ENCODE measurements around the gene PPP4C. TPM values are rescaled to one million over a fixed set of nuclear protein-coding genes. Genes with fewer than 3 reads are reported as not detected.

PPP4C gene
- total and polyA plus RNA-seq, 5 donors, result 31.3 to 51.8 (median 36.7) TPM

DNA sequence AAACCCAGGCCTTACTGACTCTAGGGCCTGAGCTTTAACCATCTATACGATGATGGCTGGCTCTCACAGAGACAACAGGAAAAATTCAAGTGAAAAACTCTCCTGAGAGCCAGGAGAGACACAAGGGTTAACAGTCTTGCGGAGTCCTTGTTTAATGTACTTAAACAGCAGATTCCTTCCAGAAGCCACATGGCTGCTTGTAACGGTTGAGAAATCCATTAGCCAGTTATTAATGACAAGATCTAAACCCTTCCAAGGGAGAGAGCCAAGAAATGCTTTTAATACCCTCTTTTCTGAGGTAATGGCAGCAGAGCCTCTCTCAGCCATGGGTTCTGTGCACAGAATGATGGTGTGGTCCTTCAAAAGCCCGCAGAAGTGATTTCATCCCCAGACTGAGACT, 15.4 kb upstream of the PPP4C start:
- 80% methylated on average over 4 of the region's 4 CpGs for WGBS
- intact Hi-C loops (cut with DNase I), result no loop called here
- Histone ChIP-seq H3K9me3 (ENCODE audit: control insufficient read depth, low read length) (no peaks in the 10 kb centered on the region), H3K4me3 (ENCODE audit: low read length) (no peak overlapping the region), H3K27ac (ENCODE audit: low read length) (peak overlapping the region; percentile 18), H3K27me3 (ENCODE audit: control insufficient read depth, insufficient read depth) (no peaks in the 10 kb centered on the region), H3K4me1 (ENCODE audit: control insufficient read depth, insufficient read depth, low read length) (peaks cover 6% of the 10 kb centered on the region)
- DNase-seq (no peak), ATAC-seq (no peak)

DNA sequence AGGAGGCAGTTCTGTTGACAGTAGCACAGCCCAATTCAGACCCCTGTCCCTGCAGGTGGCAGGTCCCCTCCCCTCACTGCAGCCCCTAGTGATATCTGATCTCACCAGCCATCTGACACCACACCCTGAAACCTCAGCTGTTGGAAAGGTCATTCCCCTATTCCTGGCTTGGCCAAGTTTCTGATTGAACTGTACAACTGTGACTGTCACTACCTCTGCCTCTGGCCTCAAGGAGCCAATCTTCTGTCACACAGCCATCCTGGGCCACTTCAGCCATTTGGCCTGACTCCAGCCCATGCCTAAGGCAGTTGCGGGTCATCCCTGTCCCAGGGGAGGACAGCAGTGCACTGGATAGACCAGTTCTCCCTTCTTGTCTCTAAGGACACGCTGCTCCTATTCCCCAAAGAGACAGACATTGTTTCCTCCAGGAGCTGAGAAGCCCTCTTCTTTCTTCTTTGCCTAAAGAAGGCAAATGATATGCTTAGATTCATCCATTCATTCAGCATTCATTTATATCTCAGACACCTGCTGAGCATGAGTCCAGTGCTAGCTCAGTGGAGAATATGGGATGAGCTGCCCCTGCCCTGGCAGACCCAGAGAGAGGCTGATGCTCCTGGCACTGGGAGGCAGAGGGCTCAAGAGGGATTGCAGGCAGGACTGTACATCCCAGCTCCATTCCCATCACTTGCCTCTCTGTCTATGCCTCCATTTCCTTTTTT, 14.8 kb upstream of the PPP4C start:
- peak in 2 of 3 donors; percentile 81 to 83 for DNase-seq
- ATAC-seq, result no peak

DNA sequence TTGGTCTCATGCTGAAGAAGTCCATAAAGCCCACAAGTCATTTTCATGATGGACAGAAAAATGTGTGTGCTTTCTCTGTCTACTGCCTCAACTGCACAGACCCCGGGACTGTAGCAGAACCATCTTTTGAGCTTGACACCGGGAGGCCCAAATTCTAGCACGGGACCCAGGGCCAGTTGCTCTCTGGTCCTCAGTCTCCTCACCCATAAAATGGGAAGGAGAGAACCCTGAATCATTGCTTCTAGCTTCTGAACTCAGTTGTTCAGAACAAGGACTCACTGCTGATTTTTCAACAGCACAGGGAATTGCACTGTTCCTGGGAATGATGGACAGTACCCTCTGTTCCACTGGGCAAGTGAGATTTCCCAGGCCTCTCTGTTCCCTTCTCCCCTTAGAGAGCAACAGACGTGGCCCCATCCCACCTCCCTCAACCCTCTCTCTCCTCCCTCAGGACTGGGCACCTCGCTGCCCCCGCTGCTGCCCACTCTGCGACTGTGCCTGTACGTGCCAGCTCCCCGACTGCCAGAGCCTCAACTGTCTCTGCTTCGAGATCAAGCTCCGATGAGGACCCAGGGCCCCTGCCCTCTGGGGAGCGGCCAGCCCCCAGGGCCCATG, 12.4 kb upstream of the PPP4C start:
- DNase-seq (peak in 1 of 3 donors; percentile 14), ATAC-seq (no peak)
- H3K27ac ChIP-seq (ENCODE audit: low read length), result peak overlapping the region; percentile 86
- WGBS, result 48% methylated on average over 12 of the region's 12 CpGs
- H3K27me3 ChIP-seq (ENCODE audit: control insufficient read depth, insufficient read depth), result no peaks in the 10 kb centered on the region
- intact Hi-C loops (cut with DNase I), result no loop called here
- no peaks in the 10 kb centered on the region for H3K9me3 ChIP-seq (ENCODE audit: control insufficient read depth, low read length)
- peaks cover 6% of the 10 kb centered on the region for H3K4me1 ChIP-seq (ENCODE audit: control insufficient read depth, insufficient read depth, low read length)
- peak overlapping the region; percentile 82 for H3K4me3 ChIP-seq (ENCODE audit: low read length)

More for the DNA sequence above, 14.8 kb upstream of the PPP4C start:
- WGBS, result 51% methylated on average over 2 of the region's 2 CpGs
- Histone ChIP-seq H3K4me3 (ENCODE audit: low read length) (no peak overlapping the region), H3K27me3 (ENCODE audit: control insufficient read depth, insufficient read depth) (no peaks in the 10 kb centered on the region), H3K4me1 (ENCODE audit: control insufficient read depth, insufficient read depth, low read length) (peaks cover 6% of the 10 kb centered on the region), H3K27ac (ENCODE audit: low read length) (peak overlapping the region; percentile 31), H3K9me3 (ENCODE audit: control insufficient read depth, low read length) (no peaks in the 10 kb centered on the region)
- intact Hi-C loops (cut with DNase I), result no loop called here

DNA sequence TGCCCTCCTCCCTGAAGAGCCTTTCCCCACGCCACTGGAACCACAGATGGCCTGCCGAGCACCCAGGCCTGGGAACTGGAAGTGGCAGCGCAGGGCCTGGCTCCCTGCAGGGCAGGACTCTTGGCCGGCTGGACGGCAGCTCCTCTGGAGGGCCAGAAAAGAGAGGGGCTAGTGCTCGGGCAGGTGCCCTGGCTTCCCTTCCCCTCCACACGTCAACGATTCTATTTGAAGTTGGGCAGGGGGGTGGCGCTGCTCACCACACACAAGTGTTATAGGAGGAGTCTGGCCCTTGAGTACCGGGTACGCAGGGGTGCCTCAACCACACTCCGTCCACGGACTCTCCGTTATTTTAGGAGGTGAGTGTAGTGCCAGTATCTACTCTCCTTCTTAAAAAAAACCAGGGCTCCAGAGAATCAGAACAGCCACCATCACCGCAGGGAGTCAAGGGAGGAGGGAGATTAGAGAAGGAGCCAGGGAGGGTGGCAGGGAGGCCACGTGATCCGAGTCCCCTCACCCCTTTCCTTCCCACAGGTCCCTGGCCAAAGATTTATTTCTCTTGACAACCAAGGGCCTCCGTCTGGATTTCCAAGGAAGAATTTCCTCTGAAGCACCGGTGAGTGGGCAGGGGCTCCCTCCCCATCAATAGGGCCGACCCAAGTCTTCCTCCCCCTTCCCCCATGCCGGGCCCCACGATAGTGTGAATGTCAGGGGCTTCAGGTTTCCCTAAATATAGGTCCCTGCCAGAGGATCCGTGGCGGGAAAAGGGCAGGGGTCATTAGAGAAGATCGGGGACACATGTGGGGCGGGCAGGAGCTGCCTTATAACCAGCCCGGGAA, 11.7 kb upstream of the PPP4C start:
- ATAC-seq (peak; percentile 49 to 52), DNase-seq (peak; percentile 82 to 91 (median 90))
- peaks cover 12% of the 10 kb centered on the region for H3K4me1 ChIP-seq (ENCODE audit: control insufficient read depth, insufficient read depth, low read length)
- intact Hi-C loops (cut with DNase I), result no loop called here
- WGBS, result 5% methylated on average over 27 of the region's 27 CpGs
- H3K27ac ChIP-seq (ENCODE audit: low read length), result peak overlapping the region; percentile 86
- peak overlapping the region; percentile 82 for H3K4me3 ChIP-seq (ENCODE audit: low read length)
- no peaks in the 10 kb centered on the region for H3K9me3 ChIP-seq (ENCODE audit: control insufficient read depth, low read length)
- H3K27me3 ChIP-seq (ENCODE audit: control insufficient read depth, insufficient read depth), result no peaks in the 10 kb centered on the region

DNA sequence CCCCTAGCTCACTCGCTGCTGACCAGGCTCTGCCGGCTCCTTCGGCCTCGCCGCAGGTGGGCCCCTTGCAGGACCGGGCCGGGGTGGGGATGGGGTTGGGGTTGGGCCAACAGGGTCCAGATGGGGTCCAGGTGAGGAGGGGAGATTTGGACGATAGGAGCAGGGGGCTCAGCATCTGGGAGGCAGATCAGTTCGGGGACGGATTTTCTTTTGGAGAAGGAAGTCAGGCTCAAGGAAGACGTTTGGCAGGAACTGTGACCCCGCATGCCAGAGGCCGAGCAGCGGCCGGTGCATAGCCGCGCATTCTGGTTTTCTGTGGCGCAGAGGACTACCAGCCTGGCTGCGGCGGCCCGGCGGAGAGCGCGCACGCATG, 11.1 kb upstream of the PPP4C start:
- ATAC-seq, result peak in 1 of 2 donors; percentile 1
- Histone ChIP-seq H3K27ac (ENCODE audit: low read length) (peak overlapping the region; percentile 86), H3K27me3 (ENCODE audit: control insufficient read depth, insufficient read depth) (no peaks in the 10 kb centered on the region), H3K4me1 (ENCODE audit: control insufficient read depth, insufficient read depth, low read length) (peaks cover 18% of the 10 kb centered on the region), H3K4me3 (ENCODE audit: low read length) (peak overlapping the region; percentile 82), H3K9me3 (ENCODE audit: control insufficient read depth, low read length) (no peaks in the 10 kb centered on the region)
- intact Hi-C loops (cut with DNase I), result no loop called here
- no peak for DNase-seq
- WGBS, result under 1% methylated on average over 25 of the region's 25 CpGs

DNA sequence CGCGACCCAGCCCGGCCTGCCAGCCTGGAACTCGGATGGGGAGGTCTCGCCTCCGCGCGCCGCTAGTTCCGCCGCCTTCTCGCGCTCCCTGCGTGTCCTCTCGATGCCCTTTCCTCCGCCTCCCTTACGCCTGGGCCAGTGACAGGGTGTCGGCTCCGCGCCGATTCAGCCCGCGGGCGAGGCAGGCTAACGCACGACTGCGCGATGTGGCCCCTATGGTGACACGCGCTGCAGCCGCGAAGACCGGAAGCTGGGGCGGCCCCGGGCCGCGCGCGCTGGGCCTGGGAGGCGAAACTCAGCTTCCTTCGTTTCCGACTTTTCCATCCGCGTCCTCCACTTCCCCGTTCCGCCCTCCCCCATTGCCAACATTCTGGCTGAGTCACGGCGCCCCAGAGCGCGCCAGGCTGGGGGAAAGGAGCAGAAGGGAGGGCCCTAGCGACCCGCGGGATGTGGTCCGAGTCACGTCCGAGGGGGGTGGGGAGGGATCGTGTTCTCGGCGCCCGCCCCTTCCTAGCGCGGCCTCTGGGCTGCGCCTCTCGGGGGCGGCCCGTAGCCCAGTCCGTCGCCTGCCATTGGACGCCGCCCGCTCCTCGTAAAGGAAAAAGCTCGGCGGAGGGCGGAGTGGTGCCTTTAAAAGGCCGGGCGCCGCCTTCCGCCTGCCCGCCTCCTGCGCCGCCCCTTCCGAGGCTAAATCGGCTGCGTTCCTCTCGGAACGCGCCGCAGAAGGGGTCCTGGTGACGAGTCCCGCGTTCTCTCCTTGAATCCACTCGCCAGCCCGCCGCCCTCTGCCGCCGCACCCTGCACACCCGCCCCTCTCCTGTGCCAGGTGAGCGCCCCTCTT, 10.5 kb upstream of the PPP4C start, which contains the start of gene ALDOA:
TSS of gene ALDOA (plus strand) at position 659 of the 841 bp plus-strand sequence. CDS start 1,138 bp downstream, outside the sequence.
- peak; percentile 99 for DNase-seq

DNA sequence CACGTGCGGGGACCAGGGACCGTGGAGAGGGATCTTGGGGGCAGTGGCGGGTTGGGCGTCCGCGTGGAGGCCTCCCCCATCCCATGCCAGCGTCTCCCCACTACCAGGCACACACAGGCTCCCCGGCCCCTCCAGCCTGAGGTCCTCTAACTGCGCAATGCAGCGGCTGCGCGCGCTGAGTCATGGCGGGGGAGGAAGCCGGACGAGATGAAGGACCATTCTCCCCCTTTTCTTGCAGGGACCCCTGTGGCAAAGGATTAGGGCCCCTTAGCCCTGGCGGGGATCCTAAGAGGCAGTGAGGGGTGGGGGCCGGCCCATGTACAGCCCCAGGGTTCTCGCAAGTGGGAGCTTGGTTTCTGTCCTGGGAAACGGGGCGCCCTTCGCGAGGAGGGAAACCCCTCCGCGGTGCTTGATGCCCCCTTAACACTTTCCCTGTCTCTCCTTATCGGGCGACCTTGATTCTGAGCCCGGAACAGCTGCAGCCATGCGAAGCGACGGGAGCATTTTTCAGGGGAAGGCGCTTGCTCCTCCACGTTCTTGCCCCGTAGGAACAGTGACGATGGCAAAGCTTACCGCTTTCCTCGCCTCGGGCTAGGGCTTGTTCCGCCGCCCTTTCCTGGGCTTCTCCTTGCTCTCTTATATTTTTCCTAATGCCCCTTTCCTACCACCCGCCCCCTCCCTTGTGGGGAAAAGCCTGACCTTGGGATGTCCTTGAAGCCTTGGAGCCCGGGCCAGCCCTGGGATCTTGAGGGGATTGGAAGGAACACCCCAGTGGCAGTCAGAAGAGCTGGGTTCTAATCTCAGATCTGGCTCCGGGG, 9.6 kb upstream of the PPP4C start:
- H3K4me1 ChIP-seq (ENCODE audit: control insufficient read depth, insufficient read depth, low read length), result peaks cover 19% of the 10 kb centered on the region
- no peaks in the 10 kb centered on the region for H3K27me3 ChIP-seq (ENCODE audit: control insufficient read depth, insufficient read depth)
- under 1% methylated on average over 44 of the region's 44 CpGs for WGBS
- peak in 1 of 2 donors; percentile 17 for ATAC-seq
- peak overlapping the region; percentile 79 for H3K4me3 ChIP-seq (ENCODE audit: low read length)
- peak in 1 of 3 donors; percentile 28 for DNase-seq
- H3K9me3 ChIP-seq (ENCODE audit: control insufficient read depth, low read length), result no peaks in the 10 kb centered on the region
- intact Hi-C loops (cut with DNase I), result no loop called here
- peak overlapping the region; percentile 98 for H3K27ac ChIP-seq (ENCODE audit: low read length)

More for the DNA sequence above, 10.5 kb upstream of the PPP4C start, which contains the start of gene ALDOA:
- no peaks in the 10 kb centered on the region for H3K27me3 ChIP-seq (ENCODE audit: control insufficient read depth, insufficient read depth)
- H3K27ac ChIP-seq (ENCODE audit: low read length), result peak within 1 kb of the TSS; percentile 98
- H3K4me3 ChIP-seq (ENCODE audit: low read length), result peak within 1 kb of the TSS; percentile 82
- no peaks in the 10 kb centered on the region for H3K9me3 ChIP-seq (ENCODE audit: control insufficient read depth, low read length)
- under 1% methylated on average over 99 of the region's 99 CpGs for WGBS
- peak; percentile 93 for ATAC-seq
- intact Hi-C loops (cut with DNase I), result no loop called here
- peaks cover 19% of the 10 kb centered on the region for H3K4me1 ChIP-seq (ENCODE audit: control insufficient read depth, insufficient read depth, low read length)

DNA sequence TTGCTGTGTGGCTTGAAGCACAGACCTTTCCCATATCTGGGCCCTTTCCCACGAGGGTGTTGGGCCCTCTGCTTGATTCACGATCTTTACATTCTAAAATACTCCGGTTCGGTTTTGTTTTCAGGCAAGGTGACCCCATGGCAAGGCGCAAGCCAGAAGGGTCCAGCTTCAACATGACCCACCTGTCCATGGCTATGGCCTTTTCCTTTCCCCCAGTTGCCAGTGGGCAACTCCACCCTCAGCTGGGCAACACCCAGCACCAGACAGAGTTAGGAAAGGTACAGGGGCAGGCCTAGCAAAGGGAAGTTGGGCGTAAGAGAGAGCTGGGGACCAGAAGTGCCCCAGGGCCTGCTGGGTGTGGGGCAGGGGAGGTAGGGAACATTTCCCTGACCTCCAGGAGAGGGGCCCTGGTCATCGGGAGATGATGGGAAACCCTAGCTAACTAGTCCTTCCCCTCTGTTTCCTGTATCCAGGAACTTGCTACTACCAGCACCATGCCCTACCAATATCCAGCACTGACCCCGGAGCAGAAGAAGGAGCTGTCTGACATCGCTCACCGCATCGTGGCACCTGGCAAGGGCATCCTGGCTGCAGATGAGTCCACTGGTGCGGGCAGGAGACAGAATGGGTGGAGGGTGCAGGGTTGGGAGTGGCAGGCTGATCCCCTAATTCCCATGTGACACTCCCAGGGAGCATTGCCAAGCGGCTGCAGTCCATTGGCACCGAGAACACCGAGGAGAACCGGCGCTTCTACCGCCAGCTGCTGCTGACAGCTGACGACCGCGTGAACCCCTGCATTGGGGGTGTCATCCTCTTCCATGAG, 8.8 kb upstream of the PPP4C start:
- H3K4me1 ChIP-seq (ENCODE audit: control insufficient read depth, insufficient read depth, low read length), result peaks cover 19% of the 10 kb centered on the region
- H3K4me3 ChIP-seq (ENCODE audit: low read length), result peak overlapping the region; percentile 79
- intact Hi-C loops (cut with DNase I), result no loop called here
- H3K9me3 ChIP-seq (ENCODE audit: control insufficient read depth, low read length), result no peaks in the 10 kb centered on the region
- DNase-seq (peak; percentile 63 to 83 (median 83)), ATAC-seq (no peak)
- H3K27me3 ChIP-seq (ENCODE audit: control insufficient read depth, insufficient read depth), result no peaks in the 10 kb centered on the region
- WGBS, result 29% methylated on average over 21 of the region's 21 CpGs
- peak overlapping the region; percentile 98 for H3K27ac ChIP-seq (ENCODE audit: low read length)

DNA sequence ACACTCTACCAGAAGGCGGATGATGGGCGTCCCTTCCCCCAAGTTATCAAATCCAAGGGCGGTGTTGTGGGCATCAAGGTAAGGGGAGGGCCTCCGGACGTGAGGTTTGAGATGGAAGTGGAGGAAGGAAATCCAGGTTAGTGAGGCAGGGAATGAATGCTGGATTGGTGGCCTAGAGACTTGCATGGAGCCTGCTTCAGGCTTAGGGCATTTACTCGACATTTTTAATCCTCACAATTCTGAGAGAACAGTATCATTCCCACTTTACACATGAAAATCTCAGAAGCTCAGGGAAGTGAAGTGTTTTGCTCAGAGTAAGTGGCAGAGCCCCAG, 8.2 kb upstream of the PPP4C start:
- Histone ChIP-seq H3K9me3 (ENCODE audit: control insufficient read depth, low read length) (no peaks in the 10 kb centered on the region), H3K4me3 (ENCODE audit: low read length) (peak overlapping the region; percentile 79), H3K27ac (ENCODE audit: low read length) (peak overlapping the region; percentile 98), H3K4me1 (ENCODE audit: control insufficient read depth, insufficient read depth, low read length) (peaks cover 19% of the 10 kb centered on the region), H3K27me3 (ENCODE audit: control insufficient read depth, insufficient read depth) (no peaks in the 10 kb centered on the region)
- intact Hi-C loops (cut with DNase I), result no loop called here
- ATAC-seq (no peak), DNase-seq (no peak)
- 51% methylated on average over 6 of the region's 6 CpGs for WGBS

Measured in right cardiac atrium (tissue), 5 donors.